ENCODE results near the gene OR10AD1.
"Not testable (repeated sequence)": the region's sequence is repeated elsewhere in the genome, so short reads cannot be mapped to it uniquely, and the experiment has no call there.

The OR10AD1 gene

DNA sequence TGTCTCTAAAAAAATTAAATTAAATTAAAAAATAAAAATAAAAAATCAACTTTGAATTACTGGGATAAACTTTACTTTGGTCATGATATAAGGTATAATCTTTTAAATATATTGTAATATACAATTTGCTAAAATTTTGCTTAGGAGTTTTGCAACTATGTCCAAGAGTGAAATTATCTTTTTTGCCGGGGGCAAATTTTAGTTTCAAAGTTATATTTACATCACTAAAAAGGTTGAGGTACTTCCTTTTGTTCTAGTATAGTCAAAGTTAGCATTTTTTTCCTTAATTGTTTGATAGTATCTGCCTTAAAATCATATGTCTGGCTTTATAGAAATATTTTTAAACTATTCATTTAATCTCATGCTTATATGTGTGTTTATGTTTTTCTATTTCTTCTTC lies 17.6 kb upstream of the OR10AD1 start:
- no peak overlapping the region for H3K4me3 ChIP-seq (ENCODE audit: low read depth, low read length)
- TF ChIP-seq, protein P1, sequence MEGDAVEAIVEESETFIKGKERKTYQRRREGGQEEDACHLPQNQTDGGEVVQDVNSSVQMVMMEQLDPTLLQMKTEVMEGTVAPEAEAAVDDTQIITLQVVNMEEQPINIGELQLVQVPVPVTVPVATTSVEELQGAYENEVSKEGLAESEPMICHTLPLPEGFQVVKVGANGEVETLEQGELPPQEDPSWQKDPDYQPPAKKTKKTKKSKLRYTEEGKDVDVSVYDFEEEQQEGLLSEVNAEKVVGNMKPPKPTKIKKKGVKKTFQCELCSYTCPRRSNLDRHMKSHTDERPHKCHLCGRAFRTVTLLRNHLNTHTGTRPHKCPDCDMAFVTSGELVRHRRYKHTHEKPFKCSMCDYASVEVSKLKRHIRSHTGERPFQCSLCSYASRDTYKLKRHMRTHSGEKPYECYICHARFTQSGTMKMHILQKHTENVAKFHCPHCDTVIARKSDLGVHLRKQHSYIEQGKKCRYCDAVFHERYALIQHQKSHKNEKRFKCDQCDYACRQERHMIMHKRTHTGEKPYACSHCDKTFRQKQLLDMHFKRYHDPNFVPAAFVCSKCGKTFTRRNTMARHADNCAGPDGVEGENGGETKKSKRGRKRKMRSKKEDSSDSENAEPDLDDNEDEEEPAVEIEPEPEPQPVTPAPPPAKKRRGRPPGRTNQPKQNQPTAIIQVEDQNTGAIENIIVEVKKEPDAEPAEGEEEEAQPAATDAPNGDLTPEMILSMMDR (IDR thresholded peaks at IDR 0.05; ENCODE audit: control insufficient read depth, extremely low read depth, insufficient read depth) = no peak
- DNase-seq (ENCODE audit: low read depth) = no peak

DNA sequence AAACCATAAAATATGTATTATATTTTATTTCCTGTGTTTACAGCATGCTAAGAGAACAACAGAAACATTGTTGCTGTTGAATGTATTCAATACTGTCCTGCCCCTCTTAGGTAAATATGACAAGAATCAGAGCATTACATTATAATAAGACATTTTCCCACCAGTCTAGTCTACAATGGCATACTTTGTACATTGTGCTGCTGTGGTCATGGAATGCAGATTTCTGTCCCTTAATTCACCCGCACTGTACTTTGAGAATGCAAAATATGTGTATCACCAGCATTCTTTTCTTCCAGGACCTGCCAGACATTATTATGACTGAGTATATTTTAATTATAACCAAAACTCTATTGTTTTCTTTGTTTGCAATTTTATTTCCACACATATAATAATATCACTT lies 16.5 kb upstream of the OR10AD1 start:
- no peak for DNase-seq (ENCODE audit: low read depth)
- TF ChIP-seq, protein P1 (IDR thresholded peaks at IDR 0.05; ENCODE audit: control insufficient read depth, extremely low read depth, insufficient read depth) = no peak
- H3K4me3 ChIP-seq (ENCODE audit: low read depth, low read length) = no peak overlapping the region

DNA sequence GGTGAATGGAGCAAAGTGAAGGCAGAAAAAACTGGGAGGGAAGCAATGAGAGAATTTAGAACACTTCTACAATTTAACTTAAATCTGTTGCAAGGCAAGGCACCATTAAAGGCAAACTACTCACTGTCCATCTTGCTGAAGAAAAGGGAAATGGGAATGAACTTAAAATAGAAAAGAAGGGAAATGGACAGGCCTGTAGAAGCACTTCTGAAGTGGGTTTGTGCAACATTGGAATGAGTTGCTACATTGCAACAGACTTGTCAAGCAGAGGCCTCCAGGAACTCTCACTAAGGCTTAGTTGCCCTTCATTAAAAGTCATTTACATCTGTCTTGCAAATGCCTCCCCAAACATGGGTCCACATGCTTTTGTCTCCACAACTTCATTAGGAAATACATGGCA lies 13.7 kb upstream of the OR10AD1 start:
- no peak for DNase-seq (ENCODE audit: low read depth)
- TF ChIP-seq, protein P1 (IDR thresholded peaks at IDR 0.05; ENCODE audit: control insufficient read depth, extremely low read depth, insufficient read depth) = no peak
- no peak overlapping the region for H3K4me3 ChIP-seq (ENCODE audit: low read depth, low read length)

DNA sequence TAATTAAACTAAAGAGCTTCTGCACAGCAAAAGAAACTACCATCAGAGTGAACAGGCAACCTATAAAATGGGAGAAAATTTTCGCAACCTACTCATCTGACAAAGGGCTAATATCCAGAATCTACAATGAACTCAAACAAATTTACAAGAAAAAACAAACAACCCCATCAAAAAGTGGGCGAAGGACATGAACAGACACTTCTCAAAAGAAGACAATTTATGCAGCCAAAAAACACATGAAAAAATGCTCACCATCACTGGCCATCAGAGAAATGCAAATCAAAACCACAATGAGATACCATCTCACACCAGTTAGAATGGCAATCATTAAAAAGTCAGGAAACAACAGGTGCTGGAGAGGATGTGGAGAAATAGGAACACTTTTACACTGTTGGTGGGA lies 6.4 kb upstream of the OR10AD1 start:
- H3K4me3 ChIP-seq (ENCODE audit: low read depth, low read length); DNase-seq (ENCODE audit: low read depth): not testable (repeated sequence)

DNA sequence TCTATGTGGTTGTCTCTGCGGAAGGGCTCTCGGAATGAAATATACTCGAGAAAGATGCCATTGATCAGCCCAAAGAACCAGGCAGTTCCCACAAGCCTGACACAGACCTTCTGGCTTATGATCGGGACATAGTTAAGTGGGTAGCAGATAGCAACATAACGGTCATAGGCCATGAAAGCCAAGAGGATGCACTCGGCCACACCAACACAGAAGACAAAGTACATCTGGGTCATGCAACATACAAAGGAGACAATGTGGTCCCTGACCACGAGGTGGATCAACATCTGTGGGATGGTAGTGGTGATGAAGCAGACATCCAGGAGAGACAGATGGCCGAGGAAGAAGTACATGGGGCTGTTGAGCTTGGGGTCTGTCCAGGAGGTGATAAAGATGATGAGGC lies 326 bp downstream of the OR10AD1 start:
- no peak overlapping the region for H3K4me3 ChIP-seq (ENCODE audit: low read depth, low read length)
- no peak for DNase-seq (ENCODE audit: low read depth)
- TF ChIP-seq, protein P1 (IDR thresholded peaks at IDR 0.05; ENCODE audit: control insufficient read depth, extremely low read depth, insufficient read depth) = no peak

DNA sequence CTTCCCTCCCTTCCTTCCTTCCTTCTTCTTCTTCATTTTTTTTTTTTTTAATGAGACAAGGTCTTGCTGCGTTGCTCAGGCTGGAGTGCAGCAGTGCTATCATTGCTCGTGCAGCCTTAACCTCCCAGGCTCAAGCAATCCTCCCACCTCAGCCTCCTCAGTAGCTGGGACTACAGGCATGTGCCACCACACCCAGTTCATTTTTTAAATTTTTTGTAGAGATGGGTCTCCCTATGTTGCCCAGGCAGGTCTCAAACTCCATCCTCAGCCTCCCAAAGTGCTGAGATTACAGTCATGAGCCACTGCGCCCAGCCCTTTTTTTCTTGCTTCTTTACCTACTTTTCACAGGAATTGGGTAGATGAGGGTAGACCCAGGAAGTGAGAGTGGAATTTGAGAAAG lies 1.6 kb downstream of the OR10AD1 start:
- no peak overlapping the region for H3K4me3 ChIP-seq (ENCODE audit: low read depth, low read length)
- TF ChIP-seq, protein P1 (IDR thresholded peaks at IDR 0.05; ENCODE audit: control insufficient read depth, extremely low read depth, insufficient read depth) = no peak
- DNase-seq (ENCODE audit: low read depth) = no peak

DNA sequence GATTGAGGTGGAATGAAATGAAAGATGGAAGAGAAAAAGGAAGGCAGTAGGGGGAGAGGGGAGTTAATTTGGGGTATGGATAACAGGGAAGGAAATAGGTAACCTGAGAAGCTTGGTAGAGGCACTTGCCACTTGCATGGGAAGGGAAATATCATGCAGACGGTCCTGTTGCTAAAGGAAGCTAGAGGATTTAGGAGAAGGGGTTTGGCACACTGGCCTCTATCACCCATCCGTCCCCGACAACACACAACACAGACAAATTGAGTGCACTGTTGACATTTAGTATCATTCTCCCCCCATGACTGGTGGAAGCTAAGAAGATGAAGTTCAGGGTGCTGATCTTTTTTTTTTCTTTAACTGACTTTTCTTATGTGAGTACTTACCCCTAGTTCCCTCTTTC lies 2.0 kb downstream of the OR10AD1 start:
- TF ChIP-seq, protein P1 (IDR thresholded peaks at IDR 0.05; ENCODE audit: control insufficient read depth, extremely low read depth, insufficient read depth) = no peak
- H3K4me3 ChIP-seq (ENCODE audit: low read depth, low read length) = no peak overlapping the region
- DNase-seq (ENCODE audit: low read depth) = no peak

Measured in LNCaP clone FGC (cell line).